Right lobe of liver (tissue), 4 donors: ENCODE measurements around the gene EXT2.

ENCODE experiments used
- CTCF ChIP-seq, 4 donors: fragments of 200-600 bp in 3 of 4; fragments of 450-650 bp in 1 of 4; IDR thresholded peaks; one replicate each; pipeline versions ENCODE4 v1.5.1 to v1.8.0; 2016 to 2022; ENCODE audit warnings: antibody characterized with exemption in 4 of 4, mild to moderate bottlenecking in 2 of 4
- POLR2A ChIP-seq: fragments of 450-650 bp; IDR thresholded peaks from one replicate; pipeline ENCODE4 v1.6.1; 2017; ENCODE audit warnings: antibody characterized with exemption, mild to moderate bottlenecking
- donor health status: DM: no; HTN: no; CAD: no.
- donor health status: DM: no; HTN: no; CAD: no.
- donor health status: DM: no; HTN: yes; CAD: no.

GRCh38 chr11:44199816-44200215 lies 104.3 kb downstream of the EXT2 start:
- TF ChIP-seq POLR2A = no peak
- TF ChIP-seq CTCF (IDR thresholded peaks at IDR 0.05) = no peak
